ENCODE data around the gene CRIP1. TPM values are rescaled to one million over a fixed set of nuclear protein-coding genes. Genes with fewer than 3 reads are reported as not detected.

CRIP1 gene
- total RNA-seq, 1 donor from 2014 or later, result 24.1 TPM

DNA sequence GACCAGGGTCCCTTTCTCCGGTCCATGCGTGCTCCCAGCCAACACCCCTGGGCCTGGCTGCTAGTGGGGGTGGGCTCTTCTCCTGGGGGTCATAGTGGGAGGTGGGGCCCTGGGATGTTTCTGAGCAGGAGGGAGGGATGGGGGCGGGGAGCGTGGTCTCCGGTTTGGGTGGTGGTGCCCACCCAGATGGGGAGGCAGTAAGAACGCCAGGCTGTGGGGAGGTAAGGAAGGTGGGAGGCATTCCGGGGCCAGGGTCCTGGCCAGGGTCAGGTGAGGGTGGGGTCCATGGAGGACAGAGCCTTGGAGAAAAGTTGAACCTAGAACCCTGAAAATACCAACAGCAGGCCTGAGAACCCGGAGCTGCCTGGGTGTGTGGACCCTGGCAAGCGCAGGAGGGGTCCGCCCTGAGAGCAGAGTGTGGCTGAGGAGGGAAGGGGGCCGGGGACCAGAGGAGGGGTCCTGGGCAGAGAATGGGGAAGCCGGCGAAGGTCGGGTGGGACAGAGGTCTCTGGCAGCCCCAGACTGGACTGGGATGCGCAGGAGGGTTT, 6.4 kb upstream of the CRIP1 start:
- DNase-seq (ENCODE audit: low spot score), result no peak

DNA sequence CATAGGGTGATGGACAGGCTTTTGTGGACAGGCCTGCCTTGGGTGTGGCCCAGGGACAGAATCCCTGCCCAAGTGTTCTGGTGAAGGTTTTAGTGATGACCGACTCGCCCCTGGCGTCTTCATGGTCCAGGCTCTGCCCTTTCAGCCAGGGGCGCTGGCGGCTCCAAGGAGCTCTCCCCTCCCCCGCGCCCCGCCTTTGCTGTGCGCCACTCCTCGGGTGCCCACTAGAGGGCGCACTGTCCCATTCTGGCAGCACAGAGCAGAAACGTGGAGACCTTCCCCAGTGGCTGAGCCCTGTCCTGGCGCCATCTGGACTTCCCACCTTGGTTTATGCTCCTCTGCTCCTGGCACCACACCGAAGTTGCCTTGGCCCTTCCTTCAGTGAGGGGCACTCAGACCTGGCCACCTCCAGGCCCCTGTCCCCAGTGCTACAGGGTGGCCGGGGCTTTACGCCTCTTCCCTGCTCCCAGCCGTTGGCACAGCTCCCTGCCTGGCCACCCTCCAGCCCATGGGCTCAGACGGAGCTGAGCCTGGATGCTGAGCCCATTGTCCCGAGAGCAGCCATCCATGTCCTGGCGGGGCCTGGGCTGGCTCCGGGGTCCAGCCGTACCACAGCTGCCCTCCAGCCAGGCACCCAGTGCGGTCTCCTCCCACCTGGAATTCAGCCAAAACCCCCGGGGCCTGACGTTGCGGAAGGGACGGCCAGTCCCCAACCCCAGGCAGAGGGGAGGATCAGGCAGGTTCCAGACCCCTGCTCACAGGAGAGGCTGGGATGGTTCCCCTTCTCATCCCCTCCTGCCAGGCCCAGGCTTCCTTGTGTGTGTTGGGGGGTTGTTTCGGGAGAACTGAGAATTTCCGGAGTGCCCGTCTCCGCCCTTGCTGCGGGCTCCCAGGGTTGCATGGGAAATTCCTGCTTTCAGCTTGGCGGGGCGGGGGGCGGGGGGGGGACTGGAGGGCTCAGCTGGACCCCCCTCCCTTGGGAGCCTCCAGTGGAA, 5.6 kb upstream of the CRIP1 start:
- DNase-seq (ENCODE audit: low spot score), result peak; percentile 93

DNA sequence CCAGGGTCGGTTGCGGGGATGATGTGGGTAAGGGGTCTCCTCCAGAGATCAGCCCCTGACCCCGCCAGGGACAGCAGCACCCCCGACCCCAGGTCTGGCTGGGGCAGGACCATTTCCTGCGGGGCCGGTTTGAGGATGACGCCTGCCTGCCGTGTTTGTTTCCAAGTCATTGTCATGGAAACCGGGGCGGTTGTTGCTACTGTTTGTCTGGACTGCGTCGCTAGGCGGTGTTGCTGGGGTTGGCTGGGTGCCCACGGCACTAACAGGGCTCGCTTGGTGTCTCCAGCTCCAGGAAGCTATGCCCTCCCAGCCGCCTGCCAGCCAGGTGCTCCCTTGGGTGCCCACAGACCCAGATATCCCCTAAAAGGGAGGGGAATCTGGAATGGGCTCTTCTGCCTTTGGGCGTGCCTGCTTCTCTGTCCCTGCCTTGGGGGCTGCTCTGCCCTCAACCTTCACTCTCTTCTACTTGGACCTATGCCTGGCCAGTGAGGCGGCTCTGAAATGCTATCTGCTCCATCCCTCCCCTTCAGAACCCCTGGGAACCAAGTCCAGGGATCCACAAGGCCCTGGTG, 4.7 kb upstream of the CRIP1 start:
- DNase-seq (ENCODE audit: low spot score), result peak; percentile 98

DNA sequence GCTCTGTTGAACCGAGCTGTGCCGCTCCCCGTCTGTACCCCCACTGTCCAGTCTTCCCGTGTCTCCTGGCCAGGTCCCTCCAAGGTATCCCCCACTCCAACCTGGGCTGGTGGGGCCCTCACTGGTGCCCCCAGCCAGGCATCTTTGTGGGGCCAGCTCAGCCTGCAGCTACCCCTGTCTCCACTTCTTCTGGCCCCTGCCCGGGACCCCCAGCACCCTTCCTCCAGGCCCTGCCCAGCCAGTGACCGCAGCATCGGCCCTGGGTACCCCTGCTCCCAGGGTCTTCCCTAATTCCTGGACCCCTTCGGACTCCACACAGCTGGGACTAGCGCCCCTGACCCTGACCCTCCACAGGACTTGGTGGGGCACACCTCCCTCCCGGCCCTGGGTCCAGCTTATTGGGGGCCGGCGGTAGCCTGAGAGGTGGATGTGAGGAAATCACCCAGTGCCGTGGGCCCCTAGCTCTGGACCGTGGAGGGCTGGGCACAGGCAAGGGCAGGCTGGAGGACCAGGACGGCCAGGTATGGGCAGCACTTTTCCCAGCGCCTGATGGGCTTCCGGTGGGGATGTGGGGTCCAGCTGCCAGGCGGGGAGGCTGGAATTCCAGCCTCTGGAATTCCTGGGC, 4.1 kb upstream of the CRIP1 start:
- DNase-seq (ENCODE audit: low spot score), result no peak

GRCh38 chr14:105483300-105484068, 3.2 kb upstream of the CRIP1 start:
- no peak for DNase-seq (ENCODE audit: low spot score)

DNA sequence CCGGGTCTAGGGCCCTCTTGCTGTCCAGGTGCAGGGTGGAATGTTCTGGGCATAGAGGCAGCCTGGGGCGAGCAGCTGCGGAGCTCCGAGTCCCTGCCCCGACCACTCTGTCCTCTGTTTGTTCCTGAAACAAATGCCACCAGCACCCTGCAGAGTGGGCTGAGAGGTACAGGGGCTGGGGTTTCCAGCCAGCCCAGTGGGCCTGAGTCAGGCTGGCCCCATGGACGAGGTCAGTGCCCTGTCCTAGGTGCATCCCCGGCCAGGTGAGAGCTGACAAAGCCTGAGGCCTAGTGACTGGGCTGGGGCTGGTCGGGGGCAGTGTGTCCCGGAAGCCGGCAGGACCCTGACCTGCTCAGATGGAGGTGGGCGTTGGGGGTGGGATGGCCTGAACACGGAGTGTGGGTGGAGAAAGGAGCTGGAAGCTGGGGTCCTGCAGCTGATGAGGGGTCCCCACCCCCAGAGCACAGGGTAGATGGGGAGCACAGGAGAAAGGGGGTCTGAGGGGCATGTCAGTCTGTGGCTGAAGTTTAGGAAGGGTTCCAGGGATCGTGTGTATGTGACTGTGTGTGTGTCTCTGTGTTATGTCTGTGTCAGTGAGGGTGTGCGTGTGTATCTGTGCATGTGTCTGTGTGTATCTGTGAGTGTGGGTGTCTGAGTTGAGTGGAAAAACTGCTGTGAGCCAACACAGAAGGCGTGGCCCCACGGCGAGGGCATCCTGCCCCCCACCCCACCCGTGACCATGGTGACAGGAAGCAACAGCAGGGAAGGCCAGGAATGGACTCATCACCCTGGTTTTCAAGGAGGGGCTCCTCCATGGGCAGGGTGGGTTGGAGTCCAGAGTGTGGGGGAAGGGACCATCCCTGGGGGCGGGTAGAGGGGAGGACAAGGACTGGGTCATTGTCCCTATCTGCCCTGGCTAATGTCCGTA, 2.4 kb upstream of the CRIP1 start:
- DNase-seq (ENCODE audit: low spot score), result no peak

DNA sequence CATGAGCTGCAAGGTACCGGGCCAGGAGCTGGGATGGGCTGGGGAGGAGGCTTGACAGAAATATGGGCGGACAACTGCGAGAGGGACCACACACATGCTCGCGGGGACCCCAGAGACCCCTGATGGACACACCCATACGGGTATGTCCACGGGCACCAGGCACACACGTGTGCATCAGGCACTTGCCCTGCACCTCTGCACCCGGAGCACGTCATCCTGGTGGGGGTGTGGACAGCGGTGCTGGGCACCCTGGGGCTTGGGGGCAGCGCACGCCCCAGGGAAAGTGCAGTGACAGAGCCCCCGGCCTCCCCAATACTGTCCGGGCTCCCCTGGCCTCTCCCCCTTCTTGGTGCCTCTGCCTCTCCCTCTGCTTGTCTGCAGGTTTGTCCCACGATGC, 1.7 kb upstream of the CRIP1 start:
- DNase-seq (ENCODE audit: low spot score), result no peak

DNA sequence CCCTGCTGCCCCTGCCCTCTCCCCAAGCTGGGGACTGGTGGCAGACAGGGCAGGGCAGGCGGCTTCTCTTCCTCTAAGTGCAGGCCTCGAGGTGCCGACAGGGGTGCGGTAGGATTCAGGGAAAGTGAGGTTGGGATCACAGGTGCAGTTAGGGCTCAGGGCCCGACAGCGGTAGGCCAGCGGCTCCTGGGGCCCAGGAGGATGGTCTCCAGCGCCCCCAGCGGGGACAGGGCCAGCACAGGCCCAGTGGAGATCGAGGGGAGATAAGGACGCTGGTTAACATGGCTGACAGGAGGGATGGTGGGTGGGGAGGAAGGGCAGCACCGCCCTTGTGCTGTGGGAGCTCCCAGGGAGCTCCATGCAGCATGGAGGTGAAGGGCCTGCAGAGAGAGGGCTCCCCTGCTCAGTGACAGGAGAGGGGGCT, 935 bp upstream of the CRIP1 start:
- no peak for DNase-seq (ENCODE audit: low spot score)

DNA sequence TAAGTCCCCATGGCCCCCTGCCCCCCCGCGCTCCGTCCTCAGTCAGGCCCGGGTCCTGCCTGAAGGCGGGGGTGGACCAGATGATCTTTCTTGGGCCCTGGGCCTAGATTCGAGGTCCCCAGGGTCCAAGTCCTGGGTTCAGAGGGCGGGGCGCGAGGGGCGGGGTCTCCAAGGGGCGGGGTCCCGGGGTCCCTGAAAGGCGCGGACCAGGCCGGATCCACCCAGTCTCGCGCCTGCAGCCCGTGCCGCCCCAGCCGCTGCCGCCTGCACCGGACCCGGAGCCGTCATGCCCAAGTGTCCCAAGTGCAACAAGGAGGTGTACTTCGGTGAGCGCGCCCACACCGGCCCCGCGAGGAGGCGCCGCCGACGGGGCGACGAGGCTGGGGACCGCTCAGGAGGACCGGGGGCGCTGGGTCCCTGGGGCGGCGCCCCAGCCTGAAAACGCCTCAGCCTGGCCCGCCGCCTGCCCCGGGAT, 325 bp downstream of the CRIP1 start:
- no peak for DNase-seq (ENCODE audit: low spot score)

GRCh38 chr14:105487449-105487985, 831 bp downstream of the CRIP1 start:
- no peak for DNase-seq (ENCODE audit: low spot score)

GRCh38 chr14:105487986-105488777, 1.5 kb downstream of the CRIP1 start:
- no peak for DNase-seq (ENCODE audit: low spot score)

GRCh38 chr14:105488781-105489541, 2.3 kb downstream of the CRIP1 start:
- DNase-seq (ENCODE audit: low spot score), result no peak

GRCh38 chr14:105489542-105490266, 3.0 kb downstream of the CRIP1 start:
- DNase-seq (ENCODE audit: low spot score), result peak; percentile 93

DNA sequence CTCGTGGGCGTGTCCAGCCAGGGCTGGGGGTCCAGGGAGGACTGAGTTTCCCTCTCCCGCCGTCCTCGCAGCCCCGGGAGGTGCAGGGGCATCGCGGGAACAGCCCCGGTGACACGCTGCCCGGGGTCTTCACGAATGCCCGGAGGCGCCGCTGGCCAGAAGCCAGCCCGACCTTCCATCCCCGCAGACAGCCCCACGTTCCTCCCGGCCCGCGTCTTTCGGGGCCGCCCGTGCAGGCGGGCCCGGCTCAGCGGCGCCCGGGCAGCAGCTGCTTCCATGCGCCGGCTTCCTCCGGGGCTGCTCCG, 3.5 kb downstream of the CRIP1 start:
- DNase-seq (ENCODE audit: low spot score), result no peak

- DNase-seq (ENCODE audit: low spot score), result peak; percentile 100
Measured at GRCh38 chr14:105490572-105491365, 4.1 kb downstream of the CRIP1 start, which contains the start of gene TEDC1. TSS of gene TEDC1 (plus strand) at chr14:105491246. CDS start at chr14:105491376, 130 bp downstream.

DNA sequence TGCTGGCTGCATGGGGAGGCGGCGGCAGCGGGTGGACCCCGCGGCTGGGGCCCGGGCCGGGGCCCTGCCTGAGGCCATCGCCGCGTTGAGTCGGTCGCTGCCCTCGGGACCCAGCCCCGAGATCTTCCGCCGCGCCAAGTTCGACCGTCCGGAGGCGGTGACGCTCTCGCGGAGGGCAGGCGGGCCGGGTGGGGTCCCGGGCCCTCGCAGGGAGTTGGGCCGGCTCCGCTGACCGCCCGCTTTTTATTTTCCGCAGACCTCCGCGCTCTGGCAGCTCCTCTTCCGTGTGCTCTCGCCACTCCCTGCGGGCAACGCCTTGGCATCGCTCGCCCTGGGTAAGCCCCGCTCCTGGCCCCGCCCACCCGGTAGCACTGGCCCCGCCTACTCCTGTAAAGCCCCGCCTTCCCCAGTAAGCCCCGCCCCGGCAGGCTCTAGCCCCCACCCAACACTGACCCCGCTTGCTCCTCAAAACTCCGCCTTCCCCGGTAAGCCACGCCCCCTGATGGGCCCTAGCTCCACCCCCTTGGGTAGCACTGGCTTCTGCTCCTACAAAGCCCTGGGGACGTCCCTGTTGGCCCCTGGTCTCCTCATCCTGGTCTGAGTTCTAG, 4.8 kb downstream of the CRIP1 start:
- DNase-seq (ENCODE audit: low spot score), result no peak
